GM19239 (cell line): Measurements from ENCODE around the gene ZNF536.

Experiments used
- DNase-seq: peaks from one replicate; pipeline ENCODE4 v3.0.0; 2011; ENCODE audit warnings: low spot score; ENCODE audit not compliant: insufficient read length
- FAIRE-seq: peaks from 2 replicates; lab custom pipeline; 2011; peaks lifted over from hg19 to GRCh38; lab: Jason Lieb, UNC

The ZNF536 gene

GRCh38 chr19:30361107-30361447, 11.1 kb upstream of the ZNF536 start:
- DNase-seq: no peak
- no peak for FAIRE-seq

- no peak for FAIRE-seq
These were observed 10.5 kb upstream of the ZNF536 start for GRCh38 chr19:30361721-30362120.

GRCh38 chr19:30362156-30362754, 9.9 kb upstream of the ZNF536 start:
- FAIRE-seq (no peak), DNase-seq (no peak)

More at GRCh38 chr19:30361721-30362120, 10.5 kb upstream of the ZNF536 start:
- DNase-seq: no peak

- DNase-seq (no peak), FAIRE-seq (no peak)
These were observed 9.1 kb upstream of the ZNF536 start for GRCh38 chr19:30363073-30363472.

- DNase-seq: no peak
- FAIRE-seq: no peak
These were observed 7.1 kb upstream of the ZNF536 start for GRCh38 chr19:30364866-30365800.

- FAIRE-seq (no peak), DNase-seq (no peak)
These were observed 5.9 kb upstream of the ZNF536 start for GRCh38 chr19:30366282-30366681.

GRCh38 chr19:30367006-30367405, 5.2 kb upstream of the ZNF536 start:
- no peak for DNase-seq

GRCh38 chr19:30367421-30367820, 4.8 kb upstream of the ZNF536 start:
- FAIRE-seq (no peak), DNase-seq (no peak)

More at GRCh38 chr19:30367006-30367405, 5.2 kb upstream of the ZNF536 start:
- no peak for FAIRE-seq

- DNase-seq (no peak), FAIRE-seq (no peak)
These were observed 2.4 kb upstream of the ZNF536 start for GRCh38 chr19:30369833-30370232.

GRCh38 chr19:30371161-30371836, 885 bp upstream of the ZNF536 start:
- no peak for DNase-seq

GRCh38 chr19:30373593-30373992, 1.4 kb downstream of the ZNF536 start:
- FAIRE-seq (no peak), DNase-seq (no peak)

More at GRCh38 chr19:30371161-30371836, 885 bp upstream of the ZNF536 start:
- FAIRE-seq: no peak

- no peak for DNase-seq
- no peak for FAIRE-seq
These were observed 2.3 kb downstream of the ZNF536 start for GRCh38 chr19:30374539-30374864.

- DNase-seq (no peak), FAIRE-seq (no peak)
These were observed 2.8 kb downstream of the ZNF536 start for GRCh38 chr19:30374865-30375552.

- FAIRE-seq (no peak), DNase-seq (no peak)
These were observed 3.4 kb downstream of the ZNF536 start for GRCh38 chr19:30375553-30376031.

- no peak for FAIRE-seq
- no peak for DNase-seq
These were observed 4.1 kb downstream of the ZNF536 start for GRCh38 chr19:30376272-30376671.

- no peak for DNase-seq
- FAIRE-seq: no peak
These were observed 4.7 kb downstream of the ZNF536 start for GRCh38 chr19:30376826-30377425.

GRCh38 chr19:30378701-30379100, 6.5 kb downstream of the ZNF536 start:
- DNase-seq (no peak), FAIRE-seq (no peak)

GRCh38 chr19:30379841-30380610, 7.8 kb downstream of the ZNF536 start:
- DNase-seq (no peak), FAIRE-seq (no peak)

GRCh38 chr19:30381366-30381765, 9.2 kb downstream of the ZNF536 start:
- FAIRE-seq (no peak), DNase-seq (no peak)
